GM12872 (cell line): ENCODE data around the gene RPL7A.

ENCODE experiments used
- CTCF ChIP-seq: IDR thresholded peaks from 3 replicates; pipeline ENCODE4 v1.5.1; 2011; ENCODE audit warnings: low read depth, mild to moderate bottlenecking, low read length, moderate library complexity; ENCODE audit not compliant: insufficient read depth

Gene RPL7A

DNA sequence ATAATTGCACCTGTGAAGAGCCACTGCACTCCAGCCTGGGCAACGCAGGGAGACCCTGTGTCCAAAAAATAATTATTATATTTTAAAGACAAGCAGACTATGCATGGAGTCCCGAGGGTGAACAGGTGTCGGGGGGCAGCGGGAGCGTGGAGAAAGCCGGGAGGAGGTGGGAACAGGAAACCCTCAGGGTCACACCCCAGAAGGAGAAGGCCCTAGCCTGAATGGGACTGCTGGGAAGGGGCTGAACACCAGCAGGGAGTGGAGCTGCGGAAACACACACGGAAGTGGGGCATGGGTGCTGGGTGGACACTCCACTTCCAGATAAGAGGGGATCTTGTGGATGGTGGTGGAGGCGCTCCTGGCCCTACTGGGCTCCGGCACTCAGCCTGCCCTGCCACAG, 24.8 kb upstream of the RPL7A start:
- TF ChIP-seq CTCF, result no peak

GRCh38 chr9:133323991-133324703, 23.9 kb upstream of the RPL7A start:
- no peak for TF ChIP-seq CTCF

GRCh38 chr9:133327834-133328484, 20.1 kb upstream of the RPL7A start:
- TF ChIP-seq CTCF, result no peak

- peak; percentile 63 for TF ChIP-seq CTCF
These were observed 18.5 kb upstream of the RPL7A start for GRCh38 chr9:133329306-133330156.

DNA sequence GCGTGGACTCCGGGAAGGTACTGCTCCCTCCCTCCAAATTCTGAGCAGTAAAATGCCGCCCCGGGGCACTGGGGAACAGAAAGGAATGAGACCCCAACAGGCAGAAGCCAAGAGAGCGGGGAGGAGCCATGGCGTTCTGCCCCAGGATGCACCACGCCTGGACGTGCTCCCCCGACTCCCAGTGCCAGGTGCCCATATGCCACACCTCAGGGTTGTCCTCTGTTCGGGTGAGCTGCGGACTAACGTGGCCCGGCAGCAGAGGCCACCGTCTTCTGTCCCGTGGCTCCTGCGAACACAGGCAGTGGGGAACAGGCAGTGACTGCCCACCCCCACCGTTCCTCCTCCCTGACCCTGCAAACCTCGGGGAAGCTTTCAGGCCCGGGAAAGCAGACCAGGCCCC, 16.8 kb upstream of the RPL7A start:
- TF ChIP-seq CTCF, result no peak

DNA sequence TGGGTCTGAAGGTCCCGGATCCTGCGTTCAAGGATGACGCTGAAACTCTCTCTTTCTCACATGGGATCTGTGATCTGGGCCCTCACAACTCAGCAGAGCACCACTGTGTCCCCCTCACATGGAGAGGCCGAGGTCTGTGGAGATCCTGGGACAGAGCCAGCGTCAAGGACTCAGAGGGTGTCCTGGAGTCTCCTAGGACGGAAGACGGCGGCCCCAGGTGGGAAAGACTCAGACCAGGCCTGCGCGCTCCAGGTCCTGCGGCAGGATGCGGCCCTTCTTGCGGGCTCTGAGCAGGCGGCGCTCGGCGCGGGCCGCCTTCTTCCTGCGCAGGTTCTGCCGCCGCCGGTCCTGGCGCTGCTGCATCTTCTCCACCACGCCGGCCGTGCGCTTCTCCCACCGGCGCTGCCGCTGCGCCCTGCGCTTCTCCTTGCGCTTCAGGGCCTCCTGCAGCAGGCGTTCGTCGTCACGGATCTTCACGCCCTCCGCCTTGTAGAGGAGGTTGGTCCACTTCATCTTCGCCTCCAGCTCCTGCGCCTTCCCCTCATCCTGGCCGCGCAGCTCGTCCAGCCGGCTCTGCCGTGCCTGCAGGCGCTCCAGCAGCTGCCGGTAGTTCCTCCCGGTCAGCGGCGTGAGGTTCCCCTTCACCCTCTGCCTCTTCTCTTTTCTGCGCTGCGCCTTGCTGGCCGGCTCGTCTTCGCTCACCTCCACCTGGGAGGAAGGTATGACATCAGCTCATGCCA, 16.2 kb upstream of the RPL7A start:
- TF ChIP-seq CTCF, result no peak

- no peak for TF ChIP-seq CTCF
These were observed 15.7 kb upstream of the RPL7A start for GRCh38 chr9:133332381-133332730.
